ENCODE data around the gene ARNT2. TPM values are rescaled to one million over a fixed set of nuclear protein-coding genes. Genes with fewer than 3 reads are reported as not detected.
A peak's percentile ranks its signal among the peaks of the same experiment; 100 is the strongest.

The ARNT2 gene
- polyA plus RNA-seq, 2 of the 4 experiments (the other 2 are of a cell fraction), result 8.9 to 17.0 TPM

GRCh38 chr15:80512726-80513660 lies 108.8 kb downstream of the ARNT2 start:
- POLR2A ChIA-PET, result no interaction called here
- ATAC-seq, result peak; percentile 85 to 91

GRCh38 chr15:80514071-80514780 lies 110.0 kb downstream of the ARNT2 start:
- H3K9me3 ChIP-seq, result no peaks in the 10 kb centered on the region; the same call in 2 of the 3 replicates
- no peak for FAIRE-seq
- CTCF ChIA-PET, result interaction anchor here (0.9 to 1.3 kb wide), 2 partner anchors 16 to 190 kb away, joined by 3 to 5 read pairs; no protein-coding TSS in a partner anchor
- TF ChIP-seq, protein P1, sequence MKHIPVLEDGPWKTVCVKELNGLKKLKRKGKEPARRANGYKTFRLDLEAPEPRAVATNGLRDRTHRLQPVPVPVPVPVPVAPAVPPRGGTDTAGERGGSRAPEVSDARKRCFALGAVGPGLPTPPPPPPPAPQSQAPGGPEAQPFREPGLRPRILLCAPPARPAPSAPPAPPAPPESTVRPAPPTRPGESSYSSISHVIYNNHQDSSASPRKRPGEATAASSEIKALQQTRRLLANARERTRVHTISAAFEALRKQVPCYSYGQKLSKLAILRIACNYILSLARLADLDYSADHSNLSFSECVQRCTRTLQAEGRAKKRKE (CRISPR knock-in tag; IDR thresholded peaks at IDR 0.05; ENCODE audit: low read depth), result no peak
- TF ChIP-seq JUN (IDR thresholded peaks at IDR 0.05) (no peak), CBX2 (IDR thresholded peaks at IDR 0.05; ENCODE audit: borderline replicate concordance, low read depth) (no peak), JUNB (IDR thresholded peaks at IDR 0.05) (no peak), HES2 (IDR thresholded peaks at IDR 0.05) (no peak), PHF8 (IDR thresholded peaks at IDR 0.05; ENCODE audit: borderline replicate concordance, low read depth) (no peak), RAD21 (conservative IDR thresholded peaks at IDR 0.05 in 1 of 2, IDR thresholded peaks at IDR 0.05 in 1 of 2) (no peak), MAX (IDR thresholded peaks at IDR 0.05) (no peak), BHLHE40 (IDR thresholded peaks at IDR 0.05; ENCODE audit: low read depth, low read length) (no peak), CHD2 (IDR thresholded peaks at IDR 0.05; ENCODE audit: low read length, partially characterized antibody) (no peak), NFE2L2 (conservative IDR thresholded peaks at IDR 0.05; ENCODE audit: low read length) (no peak)
- TF ChIP-seq, protein P2, sequence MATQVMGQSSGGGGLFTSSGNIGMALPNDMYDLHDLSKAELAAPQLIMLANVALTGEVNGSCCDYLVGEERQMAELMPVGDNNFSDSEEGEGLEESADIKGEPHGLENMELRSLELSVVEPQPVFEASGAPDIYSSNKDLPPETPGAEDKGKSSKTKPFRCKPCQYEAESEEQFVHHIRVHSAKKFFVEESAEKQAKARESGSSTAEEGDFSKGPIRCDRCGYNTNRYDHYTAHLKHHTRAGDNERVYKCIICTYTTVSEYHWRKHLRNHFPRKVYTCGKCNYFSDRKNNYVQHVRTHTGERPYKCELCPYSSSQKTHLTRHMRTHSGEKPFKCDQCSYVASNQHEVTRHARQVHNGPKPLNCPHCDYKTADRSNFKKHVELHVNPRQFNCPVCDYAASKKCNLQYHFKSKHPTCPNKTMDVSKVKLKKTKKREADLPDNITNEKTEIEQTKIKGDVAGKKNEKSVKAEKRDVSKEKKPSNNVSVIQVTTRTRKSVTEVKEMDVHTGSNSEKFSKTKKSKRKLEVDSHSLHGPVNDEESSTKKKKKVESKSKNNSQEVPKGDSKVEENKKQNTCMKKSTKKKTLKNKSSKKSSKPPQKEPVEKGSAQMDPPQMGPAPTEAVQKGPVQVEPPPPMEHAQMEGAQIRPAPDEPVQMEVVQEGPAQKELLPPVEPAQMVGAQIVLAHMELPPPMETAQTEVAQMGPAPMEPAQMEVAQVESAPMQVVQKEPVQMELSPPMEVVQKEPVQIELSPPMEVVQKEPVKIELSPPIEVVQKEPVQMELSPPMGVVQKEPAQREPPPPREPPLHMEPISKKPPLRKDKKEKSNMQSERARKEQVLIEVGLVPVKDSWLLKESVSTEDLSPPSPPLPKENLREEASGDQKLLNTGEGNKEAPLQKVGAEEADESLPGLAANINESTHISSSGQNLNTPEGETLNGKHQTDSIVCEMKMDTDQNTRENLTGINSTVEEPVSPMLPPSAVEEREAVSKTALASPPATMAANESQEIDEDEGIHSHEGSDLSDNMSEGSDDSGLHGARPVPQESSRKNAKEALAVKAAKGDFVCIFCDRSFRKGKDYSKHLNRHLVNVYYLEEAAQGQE (IDR thresholded peaks at IDR 0.05), result no peak
- 91% methylated on average over 10 of the region's 10 CpGs for WGBS (ENCODE audit: missing lambda C conversion rate)
- no peak for DNase-seq (ENCODE audit: low read depth in 1 of 2, low spot score in 1 of 2)
- H3K27ac ChIP-seq, result no peak overlapping the region
- H3K4me3 ChIP-seq, result no peak overlapping the region
- POLR2A ChIA-PET, result no interaction called here
- no peak for ATAC-seq
- H3K4me2 ChIP-seq, result no peak overlapping the region
- H3K4me1 ChIP-seq, result no peaks in the 10 kb centered on the region

More at GRCh38 chr15:80512726-80513660, 108.8 kb downstream of the ARNT2 start:
- H3K9me3 ChIP-seq, result no peaks in the 10 kb centered on the region; the same call in 2 of the 3 replicates
- no peak for FAIRE-seq
- TF ChIP-seq MYC (IDR thresholded peaks at IDR 0.05; ENCODE audit: borderline replicate concordance, low read length), result no peak
- peak; percentile 69 to 71 for TF ChIP-seq RAD21 (conservative IDR thresholded peaks at IDR 0.05 in 1 of 2, IDR thresholded peaks at IDR 0.05 in 1 of 2)
- TF ChIP-seq SMC3 (IDR thresholded peaks at IDR 0.05), result peak; percentile 60
- no peak for TF ChIP-seq MAX (IDR thresholded peaks at IDR 0.05)
- peak; percentile 59 for TF ChIP-seq CTCF (IDR thresholded peaks at IDR 0.05)
- H3K4me1 ChIP-seq, result no peaks in the 10 kb centered on the region; the same call in 2 of the 3 replicates
- 87% methylated on average over 4 of the region's 4 CpGs for WGBS (ENCODE audit: missing lambda C conversion rate)
- CTCF ChIA-PET, result interaction anchor here (0.6 to 1.8 kb wide), 14 partner anchors 11 to 204 kb away, joined by 3 to 9 read pairs (median 4); no protein-coding TSS in a partner anchor
- H3K4me3 ChIP-seq, result no peak overlapping the region
- H3K4me2 ChIP-seq, result no peak overlapping the region
- H3K27ac ChIP-seq, result no peak overlapping the region
- peak in 1 of 2 experiments; percentile 30 for DNase-seq (ENCODE audit: low read depth in 1 of 2, low spot score in 1 of 2)

Data from A549 (cell line).